Activated naive CD8-positive, alpha-beta T cell treated with anti-CD3 and anti-CD28 coated beads for 36 hours (primary cell): Measurements from ENCODE around the gene SIL1. TPM values are rescaled to one million over a fixed set of nuclear protein-coding genes. Genes with fewer than 3 reads are reported as not detected.

ENCODE experiments used
- DNase-seq: peaks from one replicate; pipeline ENCODE4 v3.0.0; 2021
- H3K27ac Mint-ChIP-seq: one replicate; pipeline ENCODE4 v1.8.0; 2022; ENCODE audit warnings: mild to moderate bottlenecking, moderate library complexity, mixed read lengths
- H3K27me3 Mint-ChIP-seq: one replicate; pipeline ENCODE4 v1.8.0; 2022; ENCODE audit warnings: mild to moderate bottlenecking, mixed read lengths
- H3K36me3 Mint-ChIP-seq: one replicate; pipeline ENCODE4 v1.8.0; 2021; ENCODE audit warnings: mild to moderate bottlenecking, mixed read lengths
- H3K4me1 Mint-ChIP-seq: one replicate; pipeline ENCODE4 v1.8.0; 2021; ENCODE audit warnings: mixed read lengths
- H3K4me3 Mint-ChIP-seq: one replicate; pipeline ENCODE4 v1.8.0; 2022; ENCODE audit warnings: mild to moderate bottlenecking, moderate library complexity, mixed read lengths
- H3K9me3 Mint-ChIP-seq: one replicate; pipeline ENCODE4 v1.8.0; 2022; ENCODE audit warnings: mixed read lengths
- total RNA-seq, 2 experiments: library from RNA; stranded (reverse); gene quantifications; one replicate each; pipeline ENCODE4 v1.2.3, GENCODE V29; 2021

The SIL1 gene
- total RNA-seq, 2 experiments from 2014 or later, result 19.8 to 21.4 TPM

DNA sequence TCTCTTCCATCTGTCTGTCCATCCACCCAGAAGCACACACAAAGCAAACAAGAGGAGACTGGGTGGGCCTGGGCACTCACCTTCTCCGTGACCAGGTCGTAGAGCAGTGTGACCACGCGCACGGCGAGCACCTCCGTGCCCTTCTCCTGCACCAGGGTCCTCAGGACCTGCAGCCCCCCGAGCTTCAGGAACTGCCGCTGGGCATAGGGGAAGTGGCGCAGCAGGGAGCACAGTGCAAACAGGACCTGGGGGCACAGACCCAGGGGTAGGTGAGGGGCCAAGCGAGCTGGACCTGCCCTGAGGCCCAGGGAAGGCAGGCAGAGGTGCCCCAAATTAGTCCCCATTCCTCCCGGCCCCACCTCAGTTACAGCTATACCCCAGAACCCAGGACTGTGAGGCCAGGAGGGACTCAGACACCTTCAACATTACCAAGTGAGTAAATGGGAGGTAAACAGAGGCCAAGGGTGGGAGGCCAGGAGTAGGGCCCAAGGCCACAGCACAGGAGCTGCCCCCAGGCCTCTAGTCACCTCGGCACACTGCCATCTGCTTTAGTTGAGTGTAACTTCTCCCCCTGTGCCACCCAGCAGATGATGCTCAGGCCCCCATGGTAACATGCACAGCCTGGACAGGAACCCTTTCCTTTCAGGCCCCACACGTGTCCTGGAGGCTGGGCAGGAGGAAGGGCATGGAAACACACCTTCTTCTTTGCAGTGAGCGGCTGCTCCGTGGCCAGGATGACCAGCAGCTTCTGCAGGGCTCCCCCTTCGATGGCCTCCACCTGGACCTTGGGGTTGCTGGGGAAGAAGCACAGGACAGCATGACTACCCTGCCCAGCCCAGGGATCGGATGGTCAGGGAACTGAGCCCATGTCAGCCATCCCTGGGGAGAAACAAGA is 246.8 kb downstream of the SIL1 start:
- no peak overlapping the region for H3K4me3 Mint-ChIP-seq
- no peaks in the 10 kb centered on the region for H3K27me3 Mint-ChIP-seq

DNA sequence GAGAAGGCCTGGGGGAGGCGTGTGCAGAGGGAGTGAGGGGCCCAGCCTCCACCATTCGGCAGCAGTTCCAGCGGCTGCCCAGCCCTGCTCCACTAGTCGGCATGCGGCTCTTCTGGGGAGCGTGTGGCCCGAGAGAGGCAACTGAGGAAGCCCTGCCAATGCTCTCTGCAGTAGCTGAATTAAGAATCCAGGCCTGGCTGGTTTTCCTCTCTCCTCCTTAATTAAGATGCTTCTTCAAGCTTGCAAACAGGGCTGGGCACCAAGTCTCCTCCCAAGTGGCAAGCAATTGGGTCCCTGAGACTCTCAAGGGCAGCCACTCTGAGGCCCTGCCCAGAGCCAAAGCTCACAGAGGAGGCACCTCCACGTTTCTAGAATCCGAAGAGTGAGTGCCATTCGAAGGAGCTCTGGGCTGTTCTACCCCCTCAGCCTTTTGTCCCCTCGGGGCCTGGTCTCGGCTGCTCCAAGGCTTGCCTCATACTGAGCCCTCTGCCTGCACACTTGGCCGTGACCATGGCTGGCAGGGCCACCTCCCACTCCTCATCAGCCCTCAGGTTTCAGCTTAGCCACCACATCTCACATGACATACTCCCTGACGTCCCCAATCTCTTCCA is 247.6 kb downstream of the SIL1 start:
- no peaks in the 10 kb centered on the region for H3K36me3 Mint-ChIP-seq
- no peaks in the 10 kb centered on the region for H3K27me3 Mint-ChIP-seq
- no peaks in the 10 kb centered on the region for H3K9me3 Mint-ChIP-seq
- peaks cover 15% of the 10 kb centered on the region for H3K4me1 Mint-ChIP-seq
- H3K4me3 Mint-ChIP-seq, result no peak overlapping the region
- no peak for DNase-seq
- H3K27ac Mint-ChIP-seq, result no peak overlapping the region

More for the DNA sequence above, 246.8 kb downstream of the SIL1 start:
- no peak for DNase-seq
- Mint-ChIP-seq H3K36me3 (no peaks in the 10 kb centered on the region), H3K9me3 (no peaks in the 10 kb centered on the region), H3K27ac (no peak overlapping the region), H3K4me1 (peaks cover 15% of the 10 kb centered on the region)

DNA sequence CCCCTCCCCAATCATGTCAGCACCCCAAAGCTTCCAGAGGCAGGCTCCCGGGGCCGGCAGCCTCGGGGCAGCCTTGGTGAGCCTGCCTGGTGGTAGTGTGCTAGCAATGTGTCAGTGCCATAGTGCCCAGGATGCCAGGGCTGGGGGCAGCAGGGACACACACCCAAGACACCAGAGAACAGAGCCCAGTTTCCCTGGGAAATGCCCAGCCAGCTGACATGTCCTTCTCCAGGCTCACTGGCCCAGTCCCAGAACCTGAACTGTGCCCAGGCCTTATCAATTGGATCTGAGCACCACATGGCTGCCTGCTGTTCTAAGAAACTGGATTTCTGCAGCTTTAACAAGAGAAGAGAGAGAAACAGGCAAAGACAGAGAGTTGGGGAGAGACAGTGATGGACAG is 248.2 kb downstream of the SIL1 start:
- Mint-ChIP-seq H3K4me1 (peaks cover 15% of the 10 kb centered on the region), H3K36me3 (no peaks in the 10 kb centered on the region), H3K27ac (no peak overlapping the region), H3K9me3 (no peaks in the 10 kb centered on the region), H3K27me3 (no peaks in the 10 kb centered on the region), H3K4me3 (no peak overlapping the region)
- no peak for DNase-seq

DNA sequence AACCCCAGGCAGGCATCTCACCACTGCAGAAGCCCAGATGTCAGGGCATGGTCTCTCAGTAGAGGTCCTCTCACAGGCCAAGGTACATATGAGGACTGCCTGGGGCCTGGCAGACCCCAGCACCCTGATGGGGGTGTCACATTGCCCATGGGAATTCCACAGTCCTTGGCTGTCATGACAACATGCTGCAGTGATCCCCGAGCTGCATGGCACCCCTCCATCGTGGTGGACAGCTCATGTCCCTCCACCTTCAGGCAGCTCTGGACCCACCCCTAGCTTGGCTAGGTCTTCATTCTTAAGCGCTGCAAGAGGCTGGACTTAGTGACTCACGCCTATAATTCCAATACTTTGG is 249.0 kb downstream of the SIL1 start:
- Mint-ChIP-seq H3K4me1 (peaks cover 15% of the 10 kb centered on the region), H3K27me3 (no peaks in the 10 kb centered on the region), H3K4me3 (no peak overlapping the region), H3K27ac (no peak overlapping the region), H3K9me3 (no peaks in the 10 kb centered on the region), H3K36me3 (no peaks in the 10 kb centered on the region)
- no peak for DNase-seq

DNA sequence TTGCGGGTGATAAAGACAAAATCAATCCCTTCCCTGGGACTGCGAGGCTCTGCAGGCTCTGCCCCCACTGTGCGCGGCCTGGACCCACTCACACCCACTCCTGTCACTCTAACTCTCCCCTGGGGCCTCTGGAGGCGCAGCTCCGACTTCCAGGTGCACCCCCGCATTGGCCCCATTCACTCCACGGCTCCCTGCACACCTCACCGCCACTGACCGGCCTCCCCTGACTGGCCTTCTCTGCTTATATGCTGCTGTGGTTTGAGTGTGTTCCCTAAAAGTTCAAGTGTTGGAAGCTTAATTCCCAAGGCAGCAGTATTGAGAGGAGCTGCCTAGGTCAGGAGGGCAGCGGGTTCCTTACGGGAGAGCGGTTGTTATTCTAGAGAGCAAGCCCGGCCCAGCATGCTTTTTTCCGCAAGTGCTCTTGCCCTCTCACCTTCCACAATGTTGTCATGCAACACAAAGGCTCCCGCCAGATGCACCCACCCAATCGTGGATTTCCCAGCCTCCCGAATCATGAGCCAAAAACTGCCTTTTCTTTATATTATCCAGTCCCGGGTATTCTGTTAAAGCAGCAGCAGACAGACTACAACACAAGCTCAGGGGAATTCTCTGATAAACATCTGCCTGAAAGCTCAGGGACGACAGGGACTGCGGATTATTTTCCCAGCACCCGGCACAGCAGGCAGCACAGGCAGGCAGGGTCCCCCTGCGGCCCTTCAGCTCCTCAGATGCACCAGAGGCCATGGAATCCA is 249.5 kb downstream of the SIL1 start:
- no peak overlapping the region for H3K4me3 Mint-ChIP-seq
- peaks cover 11% of the 10 kb centered on the region for H3K4me1 Mint-ChIP-seq
- DNase-seq, result no peak
- no peaks in the 10 kb centered on the region for H3K27me3 Mint-ChIP-seq
- H3K9me3 Mint-ChIP-seq, result no peaks in the 10 kb centered on the region
- peaks cover 2% of the 10 kb centered on the region for H3K36me3 Mint-ChIP-seq
- H3K27ac Mint-ChIP-seq, result no peak overlapping the region

DNA sequence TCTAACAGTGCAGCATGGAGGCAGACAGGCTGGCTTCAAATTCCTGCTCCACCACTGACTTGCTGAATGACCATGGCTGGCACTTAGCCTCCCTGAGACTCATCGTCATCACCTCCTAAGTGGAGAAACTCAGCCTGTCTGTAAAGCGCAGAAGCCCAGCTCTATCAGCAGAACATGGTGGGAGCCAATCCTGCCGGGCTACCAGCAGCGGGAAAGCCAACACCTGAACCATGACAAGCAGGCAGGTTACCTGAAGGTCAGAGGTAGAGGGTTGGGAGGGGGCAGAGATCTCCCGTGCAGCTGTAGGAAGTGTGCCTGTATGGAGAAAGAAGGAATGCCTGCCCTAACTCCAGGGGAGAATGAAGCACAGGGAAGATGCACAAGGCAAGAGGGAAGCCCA is 250.4 kb downstream of the SIL1 start:
- H3K36me3 Mint-ChIP-seq, result peaks cover 6% of the 10 kb centered on the region
- no peak for DNase-seq
- no peaks in the 10 kb centered on the region for H3K9me3 Mint-ChIP-seq
- no peaks in the 10 kb centered on the region for H3K27me3 Mint-ChIP-seq
- no peak overlapping the region for H3K27ac Mint-ChIP-seq
- H3K4me1 Mint-ChIP-seq, result peaks cover 2% of the 10 kb centered on the region
- no peak overlapping the region for H3K4me3 Mint-ChIP-seq

DNA sequence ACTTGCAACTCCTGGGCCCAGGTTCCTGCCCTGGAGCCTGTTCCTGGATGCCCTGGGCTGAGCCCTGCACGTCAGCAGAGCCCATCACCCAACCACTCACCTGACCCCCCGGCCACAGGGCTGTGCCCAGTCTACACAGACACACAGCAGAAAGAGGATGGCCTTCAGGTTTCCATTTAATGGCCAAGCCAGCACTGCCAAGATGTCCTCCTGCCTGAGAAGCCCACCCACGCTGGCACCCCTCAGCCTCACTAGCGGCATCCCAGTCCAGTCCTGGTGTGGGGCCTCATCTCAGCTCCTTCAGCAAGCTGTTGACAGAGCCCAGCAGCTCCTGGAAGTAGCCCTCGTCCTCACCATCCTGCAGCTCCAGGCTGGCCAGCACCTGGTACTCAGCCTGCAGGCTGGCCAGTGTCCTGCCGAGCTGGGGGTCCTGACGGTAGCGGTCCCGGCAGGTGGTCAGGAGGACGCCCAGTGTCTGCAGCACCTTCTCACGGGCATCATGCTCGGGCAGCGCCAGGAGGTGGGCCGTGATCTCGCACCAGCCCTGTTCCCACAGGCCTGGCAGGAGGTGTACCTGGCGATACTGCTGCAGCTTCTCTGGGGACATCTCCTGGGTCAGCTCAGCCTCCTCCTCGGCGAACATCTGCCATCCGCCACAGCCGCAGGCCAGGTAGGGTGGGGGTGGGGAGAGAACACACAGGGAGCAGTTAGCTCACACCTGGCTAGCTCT is 251.2 kb downstream of the SIL1 start:
- Mint-ChIP-seq H3K27ac (no peak overlapping the region), H3K4me1 (no peaks in the 10 kb centered on the region), H3K27me3 (no peaks in the 10 kb centered on the region), H3K36me3 (peaks cover 10% of the 10 kb centered on the region), H3K4me3 (no peak overlapping the region), H3K9me3 (no peaks in the 10 kb centered on the region)
- no peak for DNase-seq

DNA sequence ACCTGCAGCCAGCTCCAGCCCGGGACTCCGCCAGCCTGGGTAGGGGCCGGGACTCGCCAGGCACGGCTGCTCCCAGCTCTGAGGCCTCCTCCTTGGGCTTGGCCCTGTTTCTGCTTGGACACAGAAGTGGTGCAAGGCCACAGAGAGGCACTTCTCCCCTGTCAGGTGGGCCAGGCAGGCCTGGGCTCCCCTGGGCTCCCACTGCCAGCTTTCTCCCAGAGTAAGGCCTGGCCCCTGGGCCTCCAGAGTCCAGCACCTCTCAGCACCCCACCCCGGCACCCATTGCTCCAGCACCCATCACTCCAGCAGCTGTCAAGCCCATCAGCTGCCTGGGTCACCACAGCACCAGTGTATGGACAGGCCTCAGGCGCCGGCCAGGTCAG is 251.9 kb downstream of the SIL1 start:
- DNase-seq, result no peak
- Mint-ChIP-seq H3K27me3 (no peaks in the 10 kb centered on the region), H3K4me1 (no peaks in the 10 kb centered on the region), H3K4me3 (no peak overlapping the region), H3K36me3 (peaks cover 13% of the 10 kb centered on the region), H3K27ac (no peak overlapping the region), H3K9me3 (no peaks in the 10 kb centered on the region)

DNA sequence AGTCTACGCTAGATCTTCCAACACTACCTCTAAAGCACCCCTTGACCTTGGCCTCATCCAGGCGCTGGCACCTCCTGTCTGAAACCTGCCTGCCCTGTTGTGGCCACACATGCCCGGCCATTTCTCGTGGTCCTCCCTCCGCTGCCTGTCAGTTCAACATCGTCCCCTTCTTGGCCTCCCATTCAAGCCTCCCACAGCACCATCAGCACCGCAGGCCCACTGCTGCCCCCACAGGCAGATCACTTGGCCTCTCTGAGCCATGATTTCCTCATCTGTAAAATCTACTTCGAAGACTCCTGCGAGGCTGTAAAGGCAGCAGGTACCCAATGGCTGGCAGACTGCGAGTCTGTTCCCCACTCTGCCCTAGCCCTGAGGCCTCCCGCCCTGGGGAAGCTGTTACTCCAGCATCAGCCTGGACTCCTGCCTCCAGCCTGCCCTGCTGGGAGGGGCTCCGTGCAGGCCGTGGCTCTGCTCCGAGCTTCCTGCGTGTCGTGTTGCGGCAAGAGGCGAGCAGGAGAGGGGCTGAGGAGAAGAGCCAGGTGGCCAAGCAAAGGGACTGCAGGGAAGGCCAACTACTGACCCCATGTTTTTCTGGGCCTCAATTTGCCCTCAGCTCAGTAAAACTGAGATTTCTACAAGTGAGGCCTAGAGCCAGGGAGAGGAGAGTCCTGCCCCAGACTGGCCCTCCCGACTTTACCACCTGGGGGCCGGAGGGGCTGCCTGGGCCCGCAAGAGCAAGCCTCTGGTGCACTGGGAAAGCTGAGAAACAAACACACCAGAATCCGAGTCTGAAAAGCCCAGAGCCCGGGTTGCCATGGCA is 252.5 kb downstream of the SIL1 start:
- Mint-ChIP-seq H3K4me3 (no peak overlapping the region), H3K9me3 (no peaks in the 10 kb centered on the region), H3K27me3 (no peaks in the 10 kb centered on the region), H3K36me3 (peaks cover 17% of the 10 kb centered on the region), H3K27ac (no peak overlapping the region), H3K4me1 (peaks cover 6% of the 10 kb centered on the region)
- no peak for DNase-seq

DNA sequence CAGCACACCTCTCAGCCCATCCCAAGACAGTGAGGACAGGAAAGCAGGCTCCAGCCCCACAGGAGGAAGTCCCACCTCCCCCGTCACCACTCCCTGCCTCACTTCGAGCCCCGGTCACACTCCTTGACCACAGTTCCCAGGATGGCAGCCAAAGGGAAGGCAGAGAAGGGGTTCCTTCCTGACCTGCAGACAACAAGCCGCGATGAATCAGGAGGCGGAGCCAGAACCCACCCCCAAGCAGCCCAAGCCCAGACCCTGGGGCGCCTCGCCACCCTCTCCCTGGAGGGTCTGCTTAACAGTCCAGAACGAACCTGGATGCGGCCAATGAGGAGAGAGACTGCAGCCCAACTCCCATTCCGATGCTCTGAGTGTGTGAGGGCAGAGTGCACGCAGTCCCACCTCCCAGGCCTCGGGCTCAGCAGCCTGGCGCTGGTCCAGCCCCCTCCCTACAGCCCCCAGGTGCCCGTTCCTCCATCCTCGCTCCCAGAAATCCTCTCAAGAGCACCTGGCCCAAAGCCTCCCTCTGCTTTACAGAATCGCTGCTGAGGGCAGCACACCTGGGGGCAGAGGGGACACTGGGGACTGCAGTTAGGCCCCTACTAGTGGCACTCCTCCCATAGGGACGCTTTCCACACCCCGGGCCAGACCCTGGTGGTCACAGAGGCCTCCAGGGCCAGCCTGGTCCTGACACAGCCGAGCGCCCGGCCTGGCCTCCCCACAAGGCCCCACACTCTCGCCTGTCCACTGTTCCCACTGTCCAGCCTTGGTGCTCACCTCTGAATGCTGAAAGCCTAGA is 253.4 kb downstream of the SIL1 start:
- no peaks in the 10 kb centered on the region for H3K27me3 Mint-ChIP-seq
- H3K4me3 Mint-ChIP-seq, result no peak overlapping the region
- no peak overlapping the region for H3K27ac Mint-ChIP-seq
- H3K4me1 Mint-ChIP-seq, result peaks cover 7% of the 10 kb centered on the region
- H3K9me3 Mint-ChIP-seq, result no peaks in the 10 kb centered on the region
- no peak for DNase-seq
- H3K36me3 Mint-ChIP-seq, result peaks cover 17% of the 10 kb centered on the region

DNA sequence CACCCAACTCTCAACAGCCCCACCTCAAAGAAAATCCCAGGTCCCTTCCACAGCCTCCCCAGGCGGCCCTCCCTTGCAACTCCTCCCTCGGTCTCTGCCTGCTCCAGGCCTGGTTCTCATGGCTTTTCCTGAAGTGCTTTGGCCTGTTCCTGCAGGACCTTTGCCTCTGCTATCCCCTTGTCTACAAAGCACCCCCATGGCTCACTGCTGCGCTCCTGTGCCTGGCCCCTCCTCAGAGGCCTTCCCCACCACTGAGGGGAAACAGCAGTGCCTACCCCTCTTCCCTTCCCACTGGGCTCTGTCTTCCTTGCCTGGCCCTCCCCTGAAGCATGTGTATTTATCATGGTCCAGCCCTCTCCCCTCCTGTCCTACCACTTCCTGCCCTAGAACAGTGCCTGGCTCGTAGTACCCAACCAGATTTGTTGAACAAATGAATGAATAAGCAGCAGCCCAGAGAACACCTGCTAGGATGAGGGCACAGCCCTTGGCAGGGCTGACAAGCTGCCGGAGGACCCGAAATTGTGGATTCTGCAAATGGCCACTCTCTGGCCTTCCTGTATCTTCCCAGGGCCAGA is 254.5 kb downstream of the SIL1 start:
- H3K27me3 Mint-ChIP-seq, result no peaks in the 10 kb centered on the region
- peaks cover 18% of the 10 kb centered on the region for H3K36me3 Mint-ChIP-seq
- H3K27ac Mint-ChIP-seq, result no peak overlapping the region
- H3K9me3 Mint-ChIP-seq, result no peaks in the 10 kb centered on the region
- no peak overlapping the region for H3K4me3 Mint-ChIP-seq
- no peak for DNase-seq
- H3K4me1 Mint-ChIP-seq, result peaks cover 7% of the 10 kb centered on the region

DNA sequence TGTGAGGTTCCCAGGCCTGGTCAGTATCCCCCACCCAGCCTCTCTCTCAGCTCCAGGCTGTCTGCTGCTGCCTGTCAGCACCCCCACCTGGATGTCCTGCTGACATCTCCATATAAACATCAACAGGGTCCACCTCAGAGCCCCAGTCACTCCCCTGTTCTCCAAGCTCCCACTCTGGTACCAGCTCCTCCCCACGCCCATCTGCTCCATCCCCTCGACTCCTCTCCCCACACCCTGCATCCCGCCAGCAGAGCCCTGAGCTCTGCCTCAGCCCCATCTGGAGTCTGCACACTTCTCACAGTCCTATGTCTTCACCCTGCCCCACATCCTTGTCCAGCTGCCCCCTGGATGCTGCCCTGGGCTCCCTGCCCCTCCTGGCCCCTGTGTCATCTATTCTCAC is 255.3 kb downstream of the SIL1 start:
- Mint-ChIP-seq H3K9me3 (no peaks in the 10 kb centered on the region), H3K27me3 (no peaks in the 10 kb centered on the region), H3K4me1 (peaks cover 7% of the 10 kb centered on the region), H3K36me3 (peaks cover 19% of the 10 kb centered on the region), H3K4me3 (no peak overlapping the region), H3K27ac (no peak overlapping the region)
- no peak for DNase-seq

DNA sequence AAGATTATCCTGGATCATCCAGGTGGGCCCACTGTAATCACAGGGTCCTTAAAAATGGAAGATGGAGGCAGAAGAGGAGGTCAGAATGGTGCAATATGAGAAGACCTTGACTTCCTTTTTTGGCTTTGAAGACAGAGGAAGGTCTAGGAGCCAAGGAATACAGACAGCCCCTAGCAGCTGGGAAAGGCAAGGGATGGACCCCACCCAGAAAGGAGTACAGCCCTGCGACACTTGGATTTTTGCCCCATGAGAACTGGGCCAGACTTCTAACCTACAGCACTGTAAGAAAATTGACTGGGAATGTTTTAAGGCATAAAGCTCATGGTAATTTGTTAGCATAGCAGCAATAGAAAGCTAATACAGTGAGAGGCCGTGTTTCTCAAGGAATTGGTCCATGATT is 256.1 kb downstream of the SIL1 start:
- no peaks in the 10 kb centered on the region for H3K27me3 Mint-ChIP-seq
- no peak overlapping the region for H3K4me3 Mint-ChIP-seq
- no peak overlapping the region for H3K27ac Mint-ChIP-seq
- no peak for DNase-seq
- H3K4me1 Mint-ChIP-seq, result peaks cover 7% of the 10 kb centered on the region
- H3K9me3 Mint-ChIP-seq, result no peaks in the 10 kb centered on the region
- H3K36me3 Mint-ChIP-seq, result peaks cover 19% of the 10 kb centered on the region
